Measurements from ENCODE around the gene DTL.

The DTL gene

GRCh38 chr1:212089560-212090163 is 54.1 kb downstream of the DTL start:
- Histone ChIP-seq H3K36me3 (ENCODE audit: control insufficient read depth, insufficient read depth, low read length) (no peaks in the 10 kb centered on the region), H3K9ac (no peak overlapping the region), H3K4me1 (peaks cover 7% of the 10 kb centered on the region), H3K4me3 (ENCODE audit: low read depth, low read length) (no peak overlapping the region), H3K4me2 (ENCODE audit: low read length) (no peak overlapping the region), H3K27ac (no peak overlapping the region), H2AFZ (no peak overlapping the region), H3K9me3 (ENCODE audit: control insufficient read depth, low read length) (no peaks in the 10 kb centered on the region), H3K79me2 (no peaks in the 10 kb centered on the region), H3K27me3 (ENCODE audit: control insufficient read depth, insufficient read depth, low read length) (no peaks in the 10 kb centered on the region)
- TF ChIP-seq, protein P1, sequence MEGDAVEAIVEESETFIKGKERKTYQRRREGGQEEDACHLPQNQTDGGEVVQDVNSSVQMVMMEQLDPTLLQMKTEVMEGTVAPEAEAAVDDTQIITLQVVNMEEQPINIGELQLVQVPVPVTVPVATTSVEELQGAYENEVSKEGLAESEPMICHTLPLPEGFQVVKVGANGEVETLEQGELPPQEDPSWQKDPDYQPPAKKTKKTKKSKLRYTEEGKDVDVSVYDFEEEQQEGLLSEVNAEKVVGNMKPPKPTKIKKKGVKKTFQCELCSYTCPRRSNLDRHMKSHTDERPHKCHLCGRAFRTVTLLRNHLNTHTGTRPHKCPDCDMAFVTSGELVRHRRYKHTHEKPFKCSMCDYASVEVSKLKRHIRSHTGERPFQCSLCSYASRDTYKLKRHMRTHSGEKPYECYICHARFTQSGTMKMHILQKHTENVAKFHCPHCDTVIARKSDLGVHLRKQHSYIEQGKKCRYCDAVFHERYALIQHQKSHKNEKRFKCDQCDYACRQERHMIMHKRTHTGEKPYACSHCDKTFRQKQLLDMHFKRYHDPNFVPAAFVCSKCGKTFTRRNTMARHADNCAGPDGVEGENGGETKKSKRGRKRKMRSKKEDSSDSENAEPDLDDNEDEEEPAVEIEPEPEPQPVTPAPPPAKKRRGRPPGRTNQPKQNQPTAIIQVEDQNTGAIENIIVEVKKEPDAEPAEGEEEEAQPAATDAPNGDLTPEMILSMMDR (IDR thresholded peaks at IDR 0.05) = no peak

- H3K4me2 ChIP-seq (ENCODE audit: low read length) = no peak overlapping the region
Measured at GRCh38 chr1:212091438-212092121, 56.0 kb downstream of the DTL start.

DNA sequence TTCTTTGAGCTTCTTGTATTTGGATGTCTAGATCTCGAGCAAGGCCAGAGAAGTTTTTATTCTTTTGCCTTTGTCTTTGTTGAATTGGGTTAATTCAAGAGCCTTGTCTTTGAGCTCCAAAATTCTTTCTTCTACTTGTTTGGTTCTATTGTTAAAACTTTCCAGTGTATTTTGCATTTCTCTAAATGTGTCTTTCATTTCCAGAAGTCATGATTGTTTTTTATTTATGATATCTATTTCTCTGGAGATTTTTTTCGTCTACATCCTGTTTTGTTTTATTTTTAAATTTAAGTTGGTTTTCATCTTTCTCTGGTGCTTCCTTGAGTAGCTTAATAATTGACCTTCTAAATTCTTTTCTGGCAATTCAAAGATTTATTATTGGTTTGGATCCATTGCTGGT is 61.8 kb downstream of the DTL start:
- no peak overlapping the region for H3K9ac ChIP-seq
- H3K79me2 ChIP-seq = no peaks in the 10 kb centered on the region
- no peaks in the 10 kb centered on the region for H3K4me1 ChIP-seq
- H3K27me3 ChIP-seq (ENCODE audit: control insufficient read depth, insufficient read depth, low read length) = no peaks in the 10 kb centered on the region
- H2AFZ ChIP-seq = no peak overlapping the region
- H3K4me3 ChIP-seq (ENCODE audit: low read depth, low read length) = no peak overlapping the region
- TF ChIP-seq, protein P1 (IDR thresholded peaks at IDR 0.05) = no peak
- H3K4me2 ChIP-seq (ENCODE audit: low read length) = no peak overlapping the region
- H3K27ac ChIP-seq = no peak overlapping the region
- no peaks in the 10 kb centered on the region for H3K36me3 ChIP-seq (ENCODE audit: control insufficient read depth, insufficient read depth, low read length)
- H3K9me3 ChIP-seq (ENCODE audit: control insufficient read depth, low read length) = no peaks in the 10 kb centered on the region

More at GRCh38 chr1:212091438-212092121, 56.0 kb downstream of the DTL start:
- Histone ChIP-seq H3K4me3 (ENCODE audit: low read depth, low read length) (no peak overlapping the region), H3K27me3 (ENCODE audit: control insufficient read depth, insufficient read depth, low read length) (no peaks in the 10 kb centered on the region), H2AFZ (no peak overlapping the region), H3K9me3 (ENCODE audit: control insufficient read depth, low read length) (no peaks in the 10 kb centered on the region), H3K4me1 (peaks cover 7% of the 10 kb centered on the region), H3K36me3 (ENCODE audit: control insufficient read depth, insufficient read depth, low read length) (no peaks in the 10 kb centered on the region), H3K9ac (no peak overlapping the region), H3K79me2 (no peaks in the 10 kb centered on the region), H3K27ac (no peak overlapping the region)
- TF ChIP-seq, protein P1 (IDR thresholded peaks at IDR 0.05) = no peak

GRCh38 chr1:212098310-212098709 is 62.8 kb downstream of the DTL start:
- no peaks in the 10 kb centered on the region for H3K79me2 ChIP-seq
- H3K4me3 ChIP-seq (ENCODE audit: low read depth, low read length) = no peak overlapping the region

More at GRCh38 chr1:212098310-212098709, 62.8 kb downstream of the DTL start:
- H3K9ac ChIP-seq = no peak overlapping the region
- H2AFZ ChIP-seq = no peak overlapping the region
- no peaks in the 10 kb centered on the region for H3K27me3 ChIP-seq (ENCODE audit: control insufficient read depth, insufficient read depth, low read length)
- no peaks in the 10 kb centered on the region for H3K9me3 ChIP-seq (ENCODE audit: control insufficient read depth, low read length)
- TF ChIP-seq, protein P1 (IDR thresholded peaks at IDR 0.05) = no peak
- no peak overlapping the region for H3K27ac ChIP-seq
- H3K4me1 ChIP-seq = no peaks in the 10 kb centered on the region
- H3K4me2 ChIP-seq (ENCODE audit: low read length) = no peak overlapping the region
- no peaks in the 10 kb centered on the region for H3K36me3 ChIP-seq (ENCODE audit: control insufficient read depth, insufficient read depth, low read length)
